SK-MEL-5 (cell line): ENCODE data around the gene BAIAP3. TPM values are rescaled to one million over a fixed set of nuclear protein-coding genes. Genes with fewer than 3 reads are reported as not detected.

Source experiments
- DNase-seq: peaks from one replicate; pipeline ENCODE4 v3.0.0-alpha.2; 2016; ENCODE audit warnings: low read depth, low spot score
- in situ Hi-C: cut with HindIII; loops from 2 replicates; pipeline ENCODE4 v1.10.0; 2016; ENCODE audit warnings: low sequenced_read_pairs, high pct_unique_total_duplicates, low pct_unique_long_range_greater_than_20kb
- total RNA-seq: library from RNA; depleted of rRNA; stranded (reverse); fragments of >200 nt; shearing (Covaris generic); gene quantifications from 2 replicates; pipeline ENCODE4 v1.2.3, GENCODE V29; 2014

The BAIAP3 gene
- total RNA-seq, 1 experiment from 2014 or later = 1.2 TPM

DNA sequence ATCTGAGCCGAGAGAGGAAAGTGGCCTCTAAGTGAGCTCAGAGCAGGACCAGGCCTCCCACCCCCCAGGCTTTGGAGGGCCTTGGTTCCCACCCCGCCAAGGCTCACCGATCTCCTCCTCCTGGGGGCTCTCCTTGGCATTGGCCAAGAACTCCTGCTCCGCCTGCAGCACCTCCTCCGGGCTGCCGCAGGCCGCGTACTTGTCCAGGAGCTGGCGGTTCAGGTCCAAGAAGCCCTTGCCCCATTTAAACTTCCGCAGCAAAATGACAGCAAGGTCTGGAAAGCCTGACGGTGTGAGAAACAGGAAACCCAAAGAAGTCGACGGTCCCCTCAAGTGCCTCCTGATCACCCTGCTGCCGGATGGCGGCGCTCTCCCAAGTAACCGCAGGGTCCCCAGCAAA is 16.5 kb downstream of the BAIAP3 start:
- in situ Hi-C loops = no loop called here
- DNase-seq = no peak

DNA sequence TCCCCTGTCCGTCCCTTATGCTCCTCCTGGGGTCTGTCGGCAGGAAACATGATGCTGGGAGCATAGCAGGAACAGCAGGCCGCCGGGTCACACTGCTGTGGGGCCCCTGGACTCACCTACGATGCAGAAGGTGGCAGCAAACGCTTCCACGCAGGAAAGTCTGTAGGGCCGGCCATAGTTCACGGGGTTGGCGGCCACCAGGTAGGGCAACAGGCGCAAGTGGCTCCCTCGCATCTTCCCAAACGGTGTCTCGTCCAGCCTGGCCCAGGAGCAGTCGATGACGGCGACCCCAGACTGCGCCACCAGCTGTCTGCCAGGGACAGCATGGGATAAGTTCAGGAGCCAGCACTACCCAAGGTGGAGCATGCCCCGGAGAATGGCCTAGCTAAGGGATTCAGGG is 17.2 kb downstream of the BAIAP3 start:
- DNase-seq = no peak
- in situ Hi-C loops = no loop called here

DNA sequence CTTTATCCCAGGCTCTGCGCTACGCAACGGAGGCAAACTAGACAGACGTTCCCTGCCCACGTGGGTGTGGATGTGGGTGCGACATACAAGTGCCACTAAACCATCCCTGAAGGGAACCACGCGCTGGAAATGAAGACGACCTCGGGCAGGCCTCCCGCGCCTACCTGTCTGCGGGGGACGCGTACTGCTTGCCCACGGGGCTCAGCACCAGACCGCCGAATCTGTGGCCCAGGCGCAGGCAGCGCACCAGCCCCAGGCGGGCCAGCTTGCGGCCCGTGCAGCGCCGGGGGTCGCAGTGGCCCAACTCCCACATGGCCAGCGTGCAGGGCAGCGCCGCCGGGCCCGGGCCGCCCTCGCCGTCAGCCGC is 17.8 kb downstream of the BAIAP3 start:
- DNase-seq = no peak
- in situ Hi-C loops = no loop called here

DNA sequence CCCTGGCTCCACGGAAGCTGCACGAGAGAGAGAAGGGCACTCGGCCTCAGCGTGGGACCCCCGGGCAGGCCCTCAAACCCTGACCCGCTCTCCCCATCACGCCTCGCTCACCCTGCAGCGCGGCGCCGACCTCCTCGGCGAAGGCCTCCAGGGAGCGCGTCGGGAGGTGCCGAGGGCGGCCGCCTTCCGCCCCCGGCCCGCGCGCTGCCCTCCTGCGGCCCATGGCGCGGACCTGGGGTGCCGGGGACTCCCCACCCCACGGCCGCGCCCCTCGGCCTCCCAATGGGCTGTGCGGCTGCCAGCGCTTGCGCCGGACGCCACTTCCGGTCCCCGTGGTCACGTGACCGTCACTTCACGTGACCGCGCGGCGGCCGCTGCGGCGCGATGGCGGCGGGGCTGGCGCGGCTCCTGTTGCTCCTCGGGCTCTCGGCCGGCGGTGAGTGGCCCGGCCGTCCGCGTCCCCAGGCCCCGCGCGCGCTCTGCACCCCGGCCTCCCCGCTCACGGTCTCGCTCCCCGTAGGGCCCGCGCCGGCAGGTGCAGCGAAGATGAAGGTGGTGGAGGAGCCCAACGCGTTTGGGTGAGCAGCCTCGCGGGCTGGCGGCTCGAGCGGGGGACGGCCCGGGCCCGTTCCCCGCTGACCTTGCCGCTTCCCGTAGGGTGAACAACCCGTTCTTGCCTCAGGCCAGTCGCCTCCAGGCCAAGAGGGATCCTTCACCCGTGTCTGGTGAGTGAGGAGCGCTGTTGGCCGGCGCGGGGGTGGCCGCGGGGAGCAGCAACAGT is 18.3 kb downstream of the BAIAP3 start, which contains the start of the genes GNPTG and TSR3:
Gene GNPTG (plus strand): TSS at position 350 of the 781 bp plus-strand sequence. CDS start 35 bp downstream, at position 385.
Gene TSR3 (minus strand): TSS at position 297 of the 781 bp plus-strand sequence. CDS start 74 bp downstream, at position 223.
- in situ Hi-C loops = no loop called here
- DNase-seq = peak; percentile 72

DNA sequence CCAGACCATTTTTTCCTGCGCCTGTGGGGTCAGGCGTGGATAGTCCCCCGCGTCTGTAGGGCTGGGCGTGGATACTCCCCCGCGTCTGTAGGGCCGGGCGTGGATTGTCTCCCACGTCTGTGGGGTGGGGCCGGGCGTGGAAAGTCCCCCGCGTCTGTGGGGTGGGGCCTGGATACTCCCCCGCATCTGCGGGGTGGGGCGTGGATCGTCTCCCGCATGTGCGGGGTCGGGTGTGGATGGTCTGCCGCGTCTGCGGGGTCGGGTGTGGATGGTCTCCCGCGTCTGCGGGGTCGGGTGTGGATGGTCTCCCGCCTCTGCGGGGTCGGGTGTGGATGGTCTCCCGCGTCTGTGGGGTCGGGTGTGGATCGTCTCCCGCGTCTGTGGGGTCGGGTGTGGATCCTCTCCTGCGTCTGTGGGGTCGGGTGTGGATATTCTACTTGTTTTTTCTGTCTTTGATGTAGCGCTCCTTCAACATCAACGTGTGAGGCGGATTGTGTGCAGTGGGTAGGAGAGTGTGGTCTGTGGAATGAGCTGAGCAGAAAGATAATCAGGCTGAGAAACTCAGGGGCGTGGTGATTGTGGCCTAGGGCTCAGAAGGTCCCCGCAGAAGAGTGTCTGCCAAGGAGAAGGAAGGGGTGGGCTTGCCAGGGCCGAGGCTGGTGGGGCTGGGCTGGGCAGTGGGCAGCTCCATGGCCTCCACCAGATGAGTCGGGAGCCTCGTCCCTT is 21.5 kb downstream of the BAIAP3 start:
- no peak for DNase-seq
- in situ Hi-C loops = no loop called here

DNA sequence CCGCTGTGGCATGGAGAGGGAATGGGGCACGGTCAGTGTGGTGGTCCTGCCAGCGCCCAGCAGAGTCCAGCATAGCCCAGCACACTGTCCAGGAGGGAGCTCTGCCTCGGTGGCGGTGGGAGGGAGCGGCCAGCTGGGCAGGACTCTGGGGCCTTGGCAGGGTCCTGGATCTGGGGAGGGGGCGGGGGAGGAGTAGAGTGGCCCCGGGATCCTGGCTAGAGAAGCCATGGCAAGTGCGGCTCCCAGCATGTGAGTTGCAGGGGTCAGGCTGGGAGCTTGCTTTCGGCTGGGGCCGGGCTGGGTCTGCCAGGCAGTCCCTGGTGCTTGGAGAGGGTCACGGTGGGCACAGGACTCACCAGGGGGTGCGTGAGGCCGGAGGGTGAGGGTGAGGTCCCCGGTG is 22.1 kb downstream of the BAIAP3 start:
- no peak for DNase-seq
- in situ Hi-C loops = no loop called here

DNA sequence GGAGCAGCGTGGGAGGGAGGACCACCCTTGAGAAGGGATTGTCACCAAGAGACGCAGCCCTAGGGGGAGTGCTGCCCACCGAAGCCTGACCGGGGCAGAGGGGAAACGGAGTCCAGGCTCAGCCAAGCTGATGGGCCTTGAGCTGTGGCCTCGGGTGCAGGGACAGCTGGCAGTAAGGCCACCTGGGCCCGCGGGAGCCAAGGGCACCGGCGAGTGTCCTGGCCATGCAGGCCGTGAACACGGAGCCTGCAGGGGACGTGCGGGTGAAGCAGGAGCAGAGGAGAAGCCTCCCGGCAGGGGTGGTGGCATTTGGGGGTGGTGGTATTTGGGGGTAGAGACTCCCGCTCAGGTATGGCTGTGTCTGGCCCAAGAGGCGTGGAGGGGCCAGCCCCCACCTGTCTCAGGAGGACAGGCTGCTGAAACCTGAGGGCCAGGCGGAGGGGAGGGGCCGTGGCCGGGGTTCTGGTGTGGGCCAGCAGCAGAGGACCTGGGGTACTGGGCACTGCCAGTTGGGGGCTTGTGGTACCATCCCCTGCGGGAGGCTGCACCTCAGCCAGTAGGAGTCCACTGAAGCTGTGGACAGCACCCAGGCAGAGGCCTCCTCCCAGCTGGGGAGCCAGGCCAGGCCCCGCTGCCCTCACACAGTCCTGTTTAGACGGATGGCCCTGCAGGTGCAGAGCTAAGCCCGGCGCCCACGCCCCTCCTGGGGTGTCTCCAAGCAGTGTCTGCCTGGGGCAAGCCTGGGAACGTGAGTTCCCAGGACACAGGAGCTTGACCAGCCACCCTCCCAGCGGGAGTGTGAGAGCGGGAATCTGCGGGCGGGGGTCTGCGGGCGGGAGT is 22.8 kb downstream of the BAIAP3 start:
- DNase-seq = no peak
- in situ Hi-C loops = no loop called here

DNA sequence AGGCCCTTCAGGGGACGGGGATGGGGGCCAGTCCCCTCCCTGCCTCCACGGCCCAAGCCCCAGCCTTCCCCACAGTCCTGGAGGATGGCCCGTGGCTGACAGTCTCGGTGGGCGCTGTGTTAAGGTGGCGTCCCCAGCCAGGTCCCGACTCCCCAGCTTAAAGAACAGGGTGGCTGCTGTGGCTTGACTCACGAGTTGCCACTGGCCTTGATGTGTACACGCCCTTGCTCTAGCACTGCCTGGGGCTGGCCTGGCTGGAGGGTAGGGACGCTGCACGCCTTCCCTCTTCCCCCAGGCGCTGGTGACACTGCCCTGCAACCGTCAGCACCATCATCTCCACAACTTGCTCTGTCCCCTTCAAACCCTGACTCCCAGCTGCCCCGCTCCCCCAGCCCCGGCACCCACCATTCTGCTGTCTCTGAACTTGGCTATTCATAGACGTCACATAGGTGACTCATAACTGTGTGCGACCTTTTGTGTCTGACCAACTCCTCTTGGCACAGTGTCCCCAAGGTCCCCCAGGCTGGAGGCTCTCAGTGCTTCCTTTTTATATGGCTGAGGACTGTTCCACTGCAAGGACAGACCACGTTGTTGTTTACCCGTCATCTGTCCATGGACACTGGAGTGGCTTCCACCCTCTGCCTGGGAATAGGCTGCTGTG is 24.6 kb downstream of the BAIAP3 start:
- DNase-seq = no peak
- in situ Hi-C loops = no loop called here

DNA sequence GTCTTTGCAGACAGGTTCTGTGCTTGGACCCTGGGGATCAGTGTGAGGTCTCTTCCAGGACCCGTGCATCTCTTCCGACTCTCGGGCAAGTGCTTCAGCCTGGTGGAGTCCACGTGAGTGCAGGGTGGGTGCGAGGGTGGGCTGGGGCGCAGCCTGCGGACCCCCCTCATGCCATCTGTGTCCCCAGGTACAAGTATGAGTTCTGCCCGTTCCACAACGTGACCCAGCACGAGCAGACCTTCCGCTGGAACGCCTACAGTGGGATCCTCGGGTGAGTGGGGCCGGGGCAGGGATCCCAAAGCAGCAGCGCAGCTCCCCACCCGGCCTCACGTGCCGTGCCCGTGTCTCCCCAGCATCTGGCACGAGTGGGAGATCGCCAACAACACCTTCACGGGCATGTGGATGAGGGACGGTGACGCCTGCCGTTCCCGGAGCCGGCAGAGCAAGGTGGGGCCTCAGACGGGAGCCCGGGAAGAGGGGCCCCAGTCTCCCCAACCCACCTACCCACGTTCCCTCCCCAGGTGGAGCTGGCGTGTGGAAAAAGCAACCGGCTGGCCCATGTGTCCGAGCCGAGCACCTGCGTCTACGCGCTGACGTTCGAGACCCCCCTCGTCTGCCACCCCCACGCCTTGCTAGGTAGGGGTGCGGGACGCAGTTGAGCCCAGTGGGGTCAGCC is 28.4 kb downstream of the BAIAP3 start:
- no peak for DNase-seq
- in situ Hi-C loops = no loop called here

DNA sequence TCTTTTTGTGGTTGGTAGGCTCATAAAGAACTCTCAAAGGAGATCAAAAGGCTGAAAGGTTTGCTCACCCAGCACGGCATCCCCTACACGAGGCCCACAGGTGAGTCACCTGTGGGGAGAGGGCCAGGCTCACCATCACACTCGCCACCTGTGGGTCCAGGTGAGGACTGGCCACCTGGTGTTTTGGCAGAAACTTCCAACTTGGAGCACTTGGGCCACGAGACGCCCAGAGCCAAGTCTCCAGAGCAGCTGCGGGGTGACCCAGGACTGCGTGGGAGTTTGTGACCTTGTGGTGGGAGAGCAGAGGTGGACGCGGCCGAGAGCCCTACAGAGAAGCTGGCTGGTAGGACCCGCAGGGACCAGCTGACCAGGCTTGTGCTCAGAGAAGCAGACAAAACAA is 29.4 kb downstream of the BAIAP3 start:
- DNase-seq = no peak
- in situ Hi-C loops = no loop called here

DNA sequence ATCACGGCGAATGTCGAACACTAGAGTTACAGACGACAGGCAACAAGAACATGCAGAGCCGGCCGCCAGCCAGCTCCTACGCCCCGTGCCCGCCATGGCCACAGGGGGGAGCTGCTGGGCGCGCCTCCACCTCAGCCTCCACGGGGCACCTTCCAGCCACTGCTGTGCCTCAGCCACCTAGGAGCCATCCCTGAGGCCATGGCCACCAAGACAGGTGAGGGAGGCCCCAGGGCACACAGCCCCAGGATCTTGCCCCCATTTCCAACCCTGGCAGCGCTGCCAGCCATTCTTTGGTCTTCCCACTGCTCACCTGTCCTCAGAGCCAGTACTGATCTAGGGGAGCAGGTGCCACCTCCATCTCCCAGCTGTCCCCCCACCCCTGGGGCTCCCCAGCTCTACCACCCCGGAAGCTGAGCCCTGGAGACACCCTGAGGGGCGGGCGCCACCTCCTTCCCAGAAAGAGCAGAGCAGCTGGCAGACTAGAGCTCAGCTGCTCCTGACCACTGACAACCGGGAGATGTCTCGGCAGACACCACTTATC is 30.1 kb downstream of the BAIAP3 start:
- peak; percentile 63 for DNase-seq
- in situ Hi-C loops = no loop called here

DNA sequence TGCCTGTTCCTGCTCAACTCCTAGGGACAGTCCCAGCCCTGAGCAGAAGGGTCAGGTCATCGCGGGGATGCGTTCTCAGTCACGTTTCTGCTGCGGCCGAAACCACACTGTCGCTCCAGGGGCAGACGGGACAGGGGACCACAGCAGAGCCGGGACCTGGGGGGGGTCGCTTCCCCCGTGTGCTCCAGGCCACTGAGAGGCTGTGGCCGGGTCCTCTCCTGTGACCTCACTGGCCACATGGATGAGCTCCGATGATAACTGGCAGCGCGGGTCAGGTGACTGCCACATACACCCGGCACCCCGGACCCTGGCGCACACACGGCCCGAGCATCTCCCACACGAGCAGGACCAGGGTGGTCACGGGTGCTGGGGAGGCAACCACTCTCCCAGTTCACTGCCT is 31.1 kb downstream of the BAIAP3 start:
- in situ Hi-C loops = no loop called here
- no peak for DNase-seq

DNA sequence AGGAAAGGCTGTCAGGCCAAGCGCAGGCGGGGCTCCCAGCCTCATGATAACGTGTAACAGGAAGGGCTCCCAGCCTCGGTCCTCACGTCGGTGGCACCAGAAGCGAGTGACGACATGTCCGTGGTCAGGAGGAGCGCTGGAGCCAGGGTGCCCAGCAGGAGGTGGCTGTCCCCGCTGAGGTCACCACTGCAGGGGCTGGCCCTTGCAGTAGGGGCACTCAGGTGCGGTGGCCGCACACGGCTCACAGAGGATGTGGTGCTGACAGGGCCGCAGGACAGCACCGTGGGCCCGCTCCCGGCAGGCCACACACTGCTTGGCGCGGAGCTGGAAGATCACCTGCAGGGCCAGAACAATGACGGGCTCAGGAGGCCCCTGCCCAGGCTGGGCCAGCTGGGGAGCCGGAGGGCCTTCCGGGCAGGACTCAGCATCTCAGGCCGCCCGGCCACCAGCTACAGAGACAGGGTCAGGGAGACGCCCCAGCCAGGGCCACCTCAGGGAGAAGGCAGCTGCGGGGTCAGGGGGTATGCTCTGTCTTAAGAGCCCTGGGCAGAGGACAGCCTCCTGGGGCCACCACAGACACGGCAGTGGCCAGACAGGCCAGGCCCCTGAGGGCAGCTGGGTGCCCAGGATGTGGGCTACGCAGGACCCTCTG is 32.7 kb downstream of the BAIAP3 start:
- DNase-seq = no peak
- in situ Hi-C loops = no loop called here

DNA sequence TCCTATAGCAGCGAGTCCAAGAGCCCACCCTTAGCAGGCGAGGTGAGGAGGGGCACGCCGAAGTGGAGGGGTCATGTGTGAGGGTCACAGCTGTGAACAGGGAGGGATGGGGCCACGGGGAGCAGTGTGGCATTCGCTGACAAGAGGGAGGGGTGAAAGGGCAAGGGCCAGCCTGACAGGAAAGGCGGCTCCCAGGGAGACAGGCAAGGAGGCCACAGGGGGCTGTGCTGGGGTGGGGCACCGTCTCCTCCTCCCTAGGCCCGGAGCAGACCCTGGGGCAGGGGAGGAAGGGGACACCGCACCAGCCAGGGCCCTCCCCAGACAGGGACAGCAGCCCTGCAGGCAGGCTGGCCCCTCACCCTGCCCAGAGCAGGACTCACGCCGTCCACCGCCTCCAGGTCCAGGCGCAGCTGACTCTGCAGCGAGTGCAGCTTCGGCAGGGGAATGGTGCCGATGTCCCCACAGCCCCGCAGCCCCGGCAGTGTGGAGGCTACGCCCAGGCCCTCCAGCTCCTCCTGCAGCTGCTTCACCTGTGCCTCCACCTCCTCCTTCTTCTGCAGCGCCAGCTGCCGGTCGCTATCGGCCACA is 33.4 kb downstream of the BAIAP3 start:
- no peak for DNase-seq
- in situ Hi-C loops = no loop called here

DNA sequence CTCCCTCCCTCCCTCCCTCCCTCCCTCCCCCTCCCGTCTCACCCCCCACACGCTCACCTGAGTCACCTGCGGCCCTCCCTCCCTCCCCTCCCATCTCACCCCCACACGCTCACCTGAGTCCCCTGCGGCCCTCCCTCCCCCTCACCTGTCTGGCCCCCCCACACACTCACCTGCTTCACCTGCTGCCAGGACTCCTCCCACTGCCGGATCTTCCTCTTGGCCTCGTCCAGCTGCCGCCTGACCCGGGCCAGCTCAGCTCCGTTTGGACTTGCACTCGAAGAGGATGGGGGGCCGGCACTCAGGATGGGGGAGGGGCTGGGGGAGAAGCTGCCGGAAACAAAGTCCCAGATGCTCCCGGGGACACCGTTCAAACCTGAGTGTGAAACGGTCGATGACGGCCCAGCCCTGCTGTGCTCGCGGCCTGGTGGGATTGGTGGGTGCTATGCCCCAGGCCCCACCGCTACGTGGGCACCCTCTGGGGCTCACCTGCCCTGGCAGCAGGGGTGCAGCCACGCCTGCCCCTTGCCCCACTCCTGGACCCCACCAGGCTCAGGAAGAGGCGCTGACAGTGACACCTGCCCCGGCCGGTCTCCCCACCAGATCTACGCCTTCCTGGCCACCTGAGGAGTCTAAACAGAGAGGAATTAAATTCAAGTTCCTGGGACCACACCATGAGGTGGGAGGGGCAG is 34.2 kb downstream of the BAIAP3 start:
- in situ Hi-C loops = no loop called here
- no peak for DNase-seq
